GM19467 (cell line): ENCODE results near the gene LMNB1.
A peak's percentile ranks its signal among the peaks of the same experiment; 100 is the strongest.
"Not testable (repeated sequence)": the region's sequence is repeated elsewhere in the genome, so short reads cannot be mapped to it uniquely, and the experiment has no call there.

Source experiments
- ATAC-seq: cut with Tn5 transposase; IDR thresholded peaks from one replicate; pipeline ENCODE4 v1.9.1; 2021; ENCODE audit warnings: mild to moderate bottlenecking, moderate library complexity; ENCODE audit not compliant: unreplicated experiment

LMNB1 gene

DNA sequence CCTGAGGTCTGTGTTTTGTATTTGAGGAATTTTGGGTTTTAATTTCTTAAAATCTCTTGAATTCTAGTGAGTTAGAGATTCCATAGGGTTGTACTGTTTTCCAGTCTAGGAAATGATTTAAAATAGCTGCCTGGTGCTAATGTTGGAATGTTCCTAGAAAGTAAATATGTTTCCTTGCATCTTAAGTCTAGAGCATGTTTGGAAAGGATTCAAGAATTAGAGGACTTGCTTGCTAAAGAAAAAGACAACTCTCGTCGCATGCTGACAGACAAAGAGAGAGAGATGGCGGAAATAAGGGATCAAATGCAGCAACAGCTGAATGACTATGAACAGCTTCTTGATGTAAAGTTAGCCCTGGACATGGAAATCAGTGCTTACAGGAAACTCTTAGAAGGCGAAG, 41.8 kb downstream of the LMNB1 start:
- no peak for ATAC-seq

DNA sequence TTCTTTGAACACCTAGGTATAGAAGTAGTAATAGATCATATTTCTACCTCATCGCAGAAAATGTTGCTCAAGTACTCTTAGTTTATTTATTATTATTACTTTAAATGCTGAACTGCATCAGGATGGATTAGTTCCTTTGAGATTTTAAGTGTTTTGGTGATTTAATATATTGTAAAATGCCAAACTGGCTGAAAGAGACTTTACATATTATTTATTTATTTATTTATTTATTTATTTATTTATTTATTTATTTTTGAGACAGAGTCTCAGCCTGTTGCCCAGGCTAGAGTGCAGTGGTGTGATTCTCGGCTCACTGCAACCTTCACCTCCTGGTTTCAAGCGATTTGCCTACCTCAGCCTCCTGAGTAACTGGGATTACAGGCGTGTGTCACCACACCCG, 42.3 kb downstream of the LMNB1 start:
- ATAC-seq, result no peak

DNA sequence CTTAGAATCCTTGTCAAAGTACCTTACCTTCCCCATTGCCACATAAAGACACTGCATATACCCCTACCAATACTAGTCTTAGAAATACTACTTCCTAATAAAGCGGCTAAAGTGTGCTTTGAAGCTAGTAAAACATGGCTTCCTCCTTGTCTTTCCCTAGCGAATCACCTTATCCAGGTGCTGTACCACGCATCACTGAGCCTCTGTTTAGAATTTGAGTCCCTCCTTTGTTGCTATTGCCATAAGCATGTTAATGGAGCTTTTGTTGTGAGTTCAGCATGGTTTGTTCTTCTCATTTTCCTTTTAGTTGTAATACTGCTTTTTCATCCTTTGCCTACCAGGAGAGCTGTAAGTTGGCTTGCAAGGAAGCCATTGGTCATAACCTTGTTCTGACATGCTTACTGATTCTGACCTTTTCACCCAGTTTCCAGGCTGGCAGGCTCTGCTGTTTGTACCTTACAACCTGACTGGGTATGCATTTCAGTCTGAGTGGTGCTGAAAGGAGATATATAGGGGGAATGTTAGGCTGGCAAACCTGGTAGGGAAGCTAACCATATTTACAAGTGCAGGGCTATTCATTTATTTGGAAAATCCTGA, 49.8 kb downstream of the LMNB1 start:
- ATAC-seq, result no peak

DNA sequence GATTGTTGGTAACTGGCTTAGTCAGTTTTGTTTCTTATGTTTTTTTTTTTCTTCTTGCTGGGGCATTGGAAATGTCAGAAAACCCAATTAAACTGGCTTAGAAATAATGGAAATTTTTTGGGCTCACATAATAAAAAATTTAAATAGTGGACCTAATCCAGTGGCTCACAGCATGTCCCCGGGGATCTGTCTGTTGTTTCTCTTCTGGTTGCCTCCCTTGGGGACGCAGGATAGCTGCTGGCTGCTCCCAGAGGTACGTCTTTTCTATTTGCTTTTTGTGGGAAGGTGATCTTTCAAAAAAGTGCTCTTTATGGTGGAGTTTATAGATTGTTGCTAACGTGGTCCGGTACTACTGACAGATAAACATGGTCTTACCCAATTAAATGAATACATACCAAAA, 52.2 kb downstream of the LMNB1 start:
- ATAC-seq, result no peak

- ATAC-seq, result no peak
Observed at GRCh38 chr5:126830061-126830460, 53.1 kb downstream of the LMNB1 start.

- ATAC-seq, result no peak
Observed at GRCh38 chr5:126831156-126831555, 54.2 kb downstream of the LMNB1 start.

DNA sequence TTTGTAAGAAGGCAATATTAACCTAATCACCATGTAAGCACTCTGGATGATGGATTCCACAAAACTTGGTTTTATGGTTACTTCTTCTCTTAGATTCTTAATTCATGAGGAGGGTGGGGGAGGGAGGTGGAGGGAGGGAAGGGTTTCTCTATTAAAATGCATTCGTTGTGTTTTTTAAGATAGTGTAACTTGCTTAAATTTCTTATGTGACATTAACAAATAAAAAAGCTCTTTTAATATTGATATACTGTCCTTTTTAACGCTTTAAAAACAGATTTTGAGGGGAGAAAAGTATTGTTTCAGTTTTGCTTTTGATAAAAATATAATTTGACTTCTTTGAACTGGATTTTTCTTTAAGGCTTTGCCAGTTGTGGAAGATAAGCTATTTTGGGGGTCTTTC, 59.8 kb downstream of the LMNB1 start:
- ATAC-seq, result no peak

DNA sequence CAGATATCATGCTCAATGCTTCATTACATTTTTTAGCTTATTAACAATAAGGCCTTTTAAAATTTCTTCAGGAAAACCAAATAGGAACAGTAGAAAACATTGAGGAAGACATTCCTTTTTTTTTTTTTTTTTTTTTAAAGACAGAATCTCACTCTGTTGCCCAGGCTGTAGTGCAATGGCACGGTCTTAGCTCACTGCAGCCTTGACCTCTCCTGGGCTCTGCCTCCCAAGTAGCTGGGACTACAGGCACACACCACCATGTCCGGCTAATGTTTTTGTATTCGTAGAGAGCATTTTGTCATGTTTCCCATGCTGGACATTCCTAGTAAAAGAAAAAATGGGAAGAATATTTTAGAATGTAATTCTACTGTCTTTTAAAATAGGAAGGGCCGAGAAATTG, 60.3 kb downstream of the LMNB1 start:
- no peak for ATAC-seq

GRCh38 chr5:126837906-126838539, 61.1 kb downstream of the LMNB1 start:
- no peak for ATAC-seq

GRCh38 chr5:126839407-126839806, 62.5 kb downstream of the LMNB1 start:
- ATAC-seq, result not testable (repeated sequence)

DNA sequence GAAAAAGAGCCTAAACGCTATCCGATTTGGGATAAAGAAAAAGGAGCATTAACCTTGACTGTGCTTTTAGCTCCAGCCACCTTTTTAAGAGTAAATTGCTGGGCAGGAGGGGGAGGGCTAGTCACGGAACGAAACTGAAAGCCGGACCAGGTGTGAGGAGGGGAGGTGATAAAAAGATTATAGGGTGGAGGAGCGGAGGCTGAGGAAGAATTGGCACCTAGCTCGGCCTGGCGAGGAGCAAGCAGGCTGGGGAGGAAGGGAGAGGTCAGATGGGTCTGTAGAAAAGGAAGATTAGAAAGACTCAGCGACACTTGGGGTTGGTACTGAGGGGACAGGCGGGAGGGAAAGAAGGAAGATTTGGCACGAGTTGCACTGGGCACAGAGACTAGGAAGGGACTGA, 66.4 kb downstream of the LMNB1 start:
- not testable (repeated sequence) for ATAC-seq

DNA sequence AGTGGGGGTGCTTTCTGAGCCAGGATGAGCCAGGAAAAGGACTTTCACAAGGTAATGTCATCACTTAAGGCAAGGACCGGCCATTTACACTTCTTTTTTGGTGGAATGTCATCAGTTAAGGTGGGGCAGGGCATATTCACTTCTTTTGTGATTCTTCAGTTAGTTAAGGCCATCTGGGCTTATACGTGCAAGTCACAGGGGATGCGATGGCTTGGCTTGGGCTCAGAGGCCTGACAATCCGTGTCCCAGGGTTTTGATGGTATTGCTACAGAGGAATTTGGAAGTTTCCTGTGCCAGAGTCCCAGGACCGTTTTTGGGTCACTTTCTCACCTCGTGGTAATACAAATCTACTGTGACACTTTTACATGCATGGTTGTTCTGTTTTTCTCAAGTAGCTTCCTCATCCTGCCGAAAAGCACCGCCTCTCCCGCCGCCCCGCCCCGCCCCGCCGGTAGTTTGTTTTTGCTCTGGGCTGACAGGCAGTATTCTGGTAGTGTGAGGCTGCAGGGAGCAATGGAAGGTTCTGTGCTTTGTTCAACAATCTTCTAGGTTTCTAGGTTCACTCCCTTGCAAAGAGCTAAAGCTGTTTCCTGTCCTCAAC, 68.6 kb downstream of the LMNB1 start:
- ATAC-seq, result not testable (repeated sequence)

DNA sequence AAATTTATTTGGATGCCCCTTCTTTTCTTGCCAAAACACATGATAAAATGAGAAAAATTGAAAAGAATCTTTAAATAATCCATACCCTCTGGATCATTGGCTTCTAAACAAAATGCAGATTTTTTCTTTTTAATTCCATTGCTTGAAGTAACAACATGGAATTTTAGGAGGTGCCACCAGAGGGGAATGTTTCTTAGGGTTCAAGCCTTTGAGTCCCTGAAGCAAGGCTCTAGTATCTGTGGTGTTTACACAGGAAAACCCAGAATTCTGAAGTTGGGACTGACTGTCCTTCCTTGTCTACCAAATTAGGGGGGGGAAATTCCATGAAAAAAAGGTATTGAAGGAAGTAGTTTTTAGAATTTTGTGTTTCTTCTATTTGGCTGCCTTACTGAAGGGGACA, 69.4 kb downstream of the LMNB1 start:
- no peak for ATAC-seq

- no peak for ATAC-seq
Observed at GRCh38 chr5:126846744-126847455, 70.0 kb downstream of the LMNB1 start.

- no peak for ATAC-seq
Observed at GRCh38 chr5:126847456-126847820, 70.5 kb downstream of the LMNB1 start.

DNA sequence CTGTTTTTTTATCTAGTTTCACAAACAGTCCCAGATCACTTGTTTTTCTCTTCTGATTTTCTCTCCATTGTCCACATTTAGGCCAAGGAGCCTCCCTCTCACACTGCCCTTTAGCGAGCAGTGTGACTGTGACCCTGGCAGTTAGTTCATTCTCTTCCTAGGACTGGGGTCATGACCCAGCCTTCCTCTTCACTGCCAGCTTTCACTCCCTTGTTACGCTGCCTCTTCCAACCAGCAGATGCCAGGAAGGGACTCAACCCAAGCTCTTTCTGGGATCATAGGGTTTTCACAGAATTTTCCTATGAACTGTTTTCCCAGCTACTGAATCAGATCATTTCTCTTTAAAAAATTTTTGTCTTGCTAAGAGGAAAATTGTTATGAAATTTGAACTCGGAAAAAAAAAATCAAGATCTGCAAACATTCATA, 70.9 kb downstream of the LMNB1 start:
- ATAC-seq, result no peak

GRCh38 chr5:126848253-126848652, 71.3 kb downstream of the LMNB1 start:
- ATAC-seq, result no peak

- ATAC-seq, result no peak
Observed at GRCh38 chr5:126849101-126849678, 72.3 kb downstream of the LMNB1 start.

- ATAC-seq, result no peak
Observed at GRCh38 chr5:126851501-126852011, 74.6 kb downstream of the LMNB1 start.

DNA sequence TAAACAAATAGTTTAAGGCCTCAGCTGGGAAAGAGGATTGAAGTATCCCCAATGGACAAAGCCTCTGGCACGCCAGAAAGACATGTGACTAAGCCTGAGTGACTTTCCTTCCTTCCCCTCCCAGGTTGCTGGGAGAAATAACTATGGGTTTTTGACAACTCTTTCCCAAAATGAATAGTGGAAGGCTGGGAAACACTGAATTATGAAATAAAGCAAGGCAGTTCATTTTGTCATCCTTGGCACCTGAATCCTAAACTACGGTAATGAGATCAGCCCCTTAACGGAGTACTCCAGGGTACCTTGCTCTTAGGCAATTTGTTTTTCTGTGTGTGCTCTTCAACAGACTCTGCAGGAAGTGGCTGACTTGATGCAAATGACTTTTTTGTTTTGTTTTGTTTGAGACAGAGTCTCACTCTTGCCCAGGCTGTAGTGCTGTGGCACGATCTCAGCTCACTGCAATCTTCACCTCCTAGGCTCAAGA, 75.2 kb downstream of the LMNB1 start:
- ATAC-seq, result peak; percentile 79

DNA sequence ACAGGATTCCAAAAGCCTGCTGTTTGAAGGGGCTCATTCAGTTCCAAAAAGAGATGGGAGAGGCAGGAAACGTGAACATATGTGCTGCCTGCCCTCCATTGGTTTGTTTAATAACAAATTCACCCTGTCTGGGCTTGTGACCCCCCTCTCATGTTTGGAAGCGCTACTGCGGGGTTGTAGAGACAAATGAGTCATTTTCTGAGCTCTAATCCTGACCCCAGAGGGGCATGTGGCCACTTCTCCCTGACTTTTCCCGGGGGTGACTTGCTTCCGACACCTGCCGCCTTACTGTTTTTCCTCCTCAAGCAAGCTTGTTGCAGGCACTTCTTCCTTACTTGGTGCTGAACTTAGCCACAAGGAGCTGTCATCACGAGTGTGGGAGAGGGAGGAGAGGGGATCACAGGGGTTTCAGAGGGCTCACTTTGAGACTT, 75.9 kb downstream of the LMNB1 start:
- ATAC-seq, result no peak
